ENCODE measurements around the gene OR4A15.

Gene OR4A15

GRCh38 chr11:55367674-55368073 is at the start of gene OR4A15:
Gene OR4A15 (plus strand): TSS chr11:55367974. CDS start chr11:55367974, 0 bp downstream.
- DNase-seq: no peak

GRCh38 chr11:55324500-55324899 is 43.3 kb upstream of the OR4A15 start:
- DNase-seq: no peak

GRCh38 chr11:55342901-55343300 is 24.9 kb upstream of the OR4A15 start, which contains the start of gene OR4A16:
Gene OR4A16 (plus strand): TSS chr11:55343201. CDS start chr11:55343201, 0 bp downstream.
- DNase-seq: no peak

- no peak for DNase-seq
Measured at GRCh38 chr11:55345306-55345705, 22.5 kb upstream of the OR4A15 start.

- no peak for DNase-seq
Measured at GRCh38 chr11:55349032-55349431, 18.7 kb upstream of the OR4A15 start.

- no peak for DNase-seq
Measured at GRCh38 chr11:55357560-55358184, 10.1 kb upstream of the OR4A15 start.

- no peak for DNase-seq
Measured at GRCh38 chr11:55401011-55401410, 33.2 kb downstream of the OR4A15 start.

All from right forelimb (tissue), 1 donor.